ENCODE results near the gene SSBP4.

The SSBP4 gene

GRCh38 chr19:18450021-18450930 is 31.1 kb downstream of the SSBP4 start:
- TF ChIP-seq TCF12 (IDR thresholded peaks at IDR 0.05; ENCODE audit: low read depth) (no peak), CEBPB (IDR thresholded peaks at IDR 0.05) (no peak), NFIC (IDR thresholded peaks at IDR 0.05) (no peak), EGR1 (IDR thresholded peaks at IDR 0.05) (no peak), TAF1 (IDR thresholded peaks at IDR 0.05; ENCODE audit: low read depth) (no peak), REST (IDR thresholded peaks at IDR 0.05; ENCODE audit: low read depth) (no peak), TEAD4 (IDR thresholded peaks at IDR 0.05) (no peak), EP300 (IDR thresholded peaks at IDR 0.05; ENCODE audit: borderline replicate concordance) (no peak), USF1 (IDR thresholded peaks at IDR 0.05) (no peak), ZBTB7A (IDR thresholded peaks at IDR 0.05; ENCODE audit: low read depth) (no peak), CREB1 (IDR thresholded peaks at IDR 0.05; ENCODE audit: low read depth) (no peak), FOXM1 (IDR thresholded peaks at IDR 0.05; ENCODE audit: borderline replicate concordance, low read depth) (no peak), YY1 (IDR thresholded peaks at IDR 0.05; ENCODE audit: low read depth) (no peak), MAX (IDR thresholded peaks at IDR 0.05) (no peak), RAD21 (IDR thresholded peaks at IDR 0.05; ENCODE audit: low read depth) (no peak)

- TF ChIP-seq USF1 (IDR thresholded peaks at IDR 0.05): no peak
- TF ChIP-seq RAD21 (IDR thresholded peaks at IDR 0.05; ENCODE audit: low read depth): peak; percentile 82
These were observed 32.0 kb downstream of the SSBP4 start for GRCh38 chr19:18450931-18451836.

- TF ChIP-seq TCF12 (IDR thresholded peaks at IDR 0.05; ENCODE audit: low read depth): no peak
- no peak for TF ChIP-seq CEBPB (IDR thresholded peaks at IDR 0.05)
- no peak for TF ChIP-seq RAD21 (IDR thresholded peaks at IDR 0.05; ENCODE audit: low read depth)
- TF ChIP-seq EGR1 (IDR thresholded peaks at IDR 0.05): no peak
- no peak for TF ChIP-seq FOXM1 (IDR thresholded peaks at IDR 0.05; ENCODE audit: borderline replicate concordance, low read depth)
- TF ChIP-seq USF1 (IDR thresholded peaks at IDR 0.05): no peak
- TF ChIP-seq CREB1 (IDR thresholded peaks at IDR 0.05; ENCODE audit: low read depth): no peak
- no peak for TF ChIP-seq NFIC (IDR thresholded peaks at IDR 0.05)
- no peak for TF ChIP-seq YY1 (IDR thresholded peaks at IDR 0.05; ENCODE audit: low read depth)
- no peak for TF ChIP-seq TEAD4 (IDR thresholded peaks at IDR 0.05)
- no peak for TF ChIP-seq TAF1 (IDR thresholded peaks at IDR 0.05; ENCODE audit: low read depth)
- TF ChIP-seq EP300 (IDR thresholded peaks at IDR 0.05; ENCODE audit: borderline replicate concordance): no peak
- no peak for TF ChIP-seq MAX (IDR thresholded peaks at IDR 0.05)
- no peak for TF ChIP-seq ZBTB7A (IDR thresholded peaks at IDR 0.05; ENCODE audit: low read depth)
- no peak for TF ChIP-seq REST (IDR thresholded peaks at IDR 0.05; ENCODE audit: low read depth)
These were observed 33.2 kb downstream of the SSBP4 start for GRCh38 chr19:18452386-18452785.

- TF ChIP-seq RAD21 (IDR thresholded peaks at IDR 0.05; ENCODE audit: low read depth) (no peak), CREB1 (IDR thresholded peaks at IDR 0.05; ENCODE audit: low read depth) (no peak), EGR1 (IDR thresholded peaks at IDR 0.05) (no peak), REST (IDR thresholded peaks at IDR 0.05; ENCODE audit: low read depth) (no peak), CEBPB (IDR thresholded peaks at IDR 0.05) (no peak), MAX (IDR thresholded peaks at IDR 0.05) (no peak), YY1 (IDR thresholded peaks at IDR 0.05; ENCODE audit: low read depth) (no peak), USF1 (IDR thresholded peaks at IDR 0.05) (no peak), FOXM1 (IDR thresholded peaks at IDR 0.05; ENCODE audit: borderline replicate concordance, low read depth) (no peak), TCF12 (IDR thresholded peaks at IDR 0.05; ENCODE audit: low read depth) (no peak), NFIC (IDR thresholded peaks at IDR 0.05) (no peak), ZBTB7A (IDR thresholded peaks at IDR 0.05; ENCODE audit: low read depth) (no peak), TEAD4 (IDR thresholded peaks at IDR 0.05) (no peak), TAF1 (IDR thresholded peaks at IDR 0.05; ENCODE audit: low read depth) (no peak), EP300 (IDR thresholded peaks at IDR 0.05; ENCODE audit: borderline replicate concordance) (no peak)
These were observed 34.2 kb downstream of the SSBP4 start for GRCh38 chr19:18453269-18454024.

All from Ishikawa (cell line).